ENCODE data around the gene SSR4.

SSR4 gene

GRCh38 chrX:153775293-153776119 lies 19.0 kb upstream of the SSR4 start:
- DNase-seq (ENCODE audit: insufficient read length, low spot score) (no peak), FAIRE-seq (no peak)
- no peak for TF ChIP-seq CTCF (IDR thresholded peaks at IDR 0.05; ENCODE audit: insufficient read depth, missing control alignments)

GRCh38 chrX:153776120-153776599 lies 18.3 kb upstream of the SSR4 start:
- no peak for TF ChIP-seq CTCF (IDR thresholded peaks at IDR 0.05; ENCODE audit: insufficient read depth, missing control alignments)
- FAIRE-seq (no peak), DNase-seq (ENCODE audit: insufficient read length, low spot score) (no peak)

GRCh38 chrX:153776611-153777045 lies 17.8 kb upstream of the SSR4 start:
- FAIRE-seq (no peak), DNase-seq (ENCODE audit: insufficient read length, low spot score) (no peak)
- no peak for TF ChIP-seq CTCF (IDR thresholded peaks at IDR 0.05; ENCODE audit: insufficient read depth, missing control alignments)

GRCh38 chrX:153777261-153778090 lies 17.0 kb upstream of the SSR4 start:
- TF ChIP-seq CTCF (IDR thresholded peaks at IDR 0.05; ENCODE audit: insufficient read depth, missing control alignments): no peak
- DNase-seq (ENCODE audit: insufficient read length, low spot score) (no peak), FAIRE-seq (no peak)

GRCh38 chrX:153778181-153778580 lies 16.3 kb upstream of the SSR4 start:
- no peak for FAIRE-seq
- DNase-seq (ENCODE audit: insufficient read length, low spot score): no peak

GRCh38 chrX:153778684-153779101 lies 15.8 kb upstream of the SSR4 start:
- FAIRE-seq (no peak), DNase-seq (ENCODE audit: insufficient read length, low spot score) (no peak)
- no peak for TF ChIP-seq CTCF (IDR thresholded peaks at IDR 0.05; ENCODE audit: insufficient read depth, missing control alignments)

More at GRCh38 chrX:153778181-153778580, 16.3 kb upstream of the SSR4 start:
- no peak for TF ChIP-seq CTCF (IDR thresholded peaks at IDR 0.05; ENCODE audit: insufficient read depth, missing control alignments)
